Hepatocyte (in vitro differentiated cells): ENCODE data around the gene PLD1.

Source experiments
- CTCF ChIP-seq: fragments of 200-600 bp; sonication (generic); IDR thresholded peaks from 2 replicates; pipeline ENCODE4 v1.5.1; 2016; ENCODE audit warnings: antibody characterized with exemption, mild to moderate bottlenecking; ENCODE audit not compliant: poor library complexity
- EZH2 ChIP-seq: fragments of 200-600 bp; sonication (generic); IDR thresholded peaks from 2 replicates; pipeline ENCODE4 v1.6.1; 2016; ENCODE audit warnings: antibody characterized with exemption, mild to moderate bottlenecking, borderline replicate concordance
- EZH2phosphoT487 ChIP-seq: fragments of 200-600 bp; sonication (generic); IDR thresholded peaks from one replicate; pipeline ENCODE4 v1.6.1; 2018; ENCODE audit warnings: antibody characterized with exemption, mild to moderate bottlenecking, low read depth, moderate library complexity; ENCODE audit not compliant: unreplicated experiment, severe bottlenecking

- TF ChIP-seq EZH2 (no peak), CTCF (no peak), EZH2phosphoT487 (no peak)
Measured at GRCh38 chr3:171715155-171715554, 95.1 kb downstream of the PLD1 start.
